Muscle of back (tissue), 11 donors: Measurements from ENCODE around the gene METTL27. TPM values are rescaled to one million over a fixed set of nuclear protein-coding genes. Genes with fewer than 3 reads are reported as not detected.
"Not testable (repeated sequence)": the region's sequence is repeated elsewhere in the genome, so short reads cannot be mapped to it uniquely, and the experiment has no call there.

Source experiments
- DNase-seq, 3 donors: peaks; one replicate each; pipeline versions ENCODE4 v3.0.0 to v3.0.0-alpha.2; 2013
- polyA plus RNA-seq, 10 donors: library from polyadenylated mRNA; unstranded; fragments of 120-200 nt; gene quantifications; one replicate each; pipeline ENCODE4 v1.2.1, GENCODE V29; 2013; ENCODE audit not compliant: insufficient read length in 10 of 10

METTL27 gene
- polyA plus RNA-seq, 10 donors: 0.45 to 1.8 (median 1.2) TPM

GRCh38 chr7:73821597-73822285 is 20.6 kb downstream of the METTL27 start:
- not testable (repeated sequence) for DNase-seq

- no peak for DNase-seq
Measured at GRCh38 chr7:73820013-73820412, 22.3 kb downstream of the METTL27 start.

- no peak for DNase-seq
Measured at GRCh38 chr7:73817121-73817520, 25.2 kb downstream of the METTL27 start.

GRCh38 chr7:73815436-73815835 is 26.9 kb downstream of the METTL27 start:
- DNase-seq: no peak

- DNase-seq: no peak
Measured at GRCh38 chr7:73812996-73813395, 29.3 kb downstream of the METTL27 start.

GRCh38 chr7:73811760-73812168 is 30.6 kb downstream of the METTL27 start:
- DNase-seq: no peak

- no peak for DNase-seq
Measured at GRCh38 chr7:73810998-73811360, 31.3 kb downstream of the METTL27 start.

GRCh38 chr7:73809467-73809951 is 32.8 kb downstream of the METTL27 start:
- DNase-seq: no peak

- DNase-seq: no peak
Measured at GRCh38 chr7:73802459-73802858, 39.9 kb downstream of the METTL27 start.

- DNase-seq: no peak
Measured at GRCh38 chr7:73801577-73801976, 40.7 kb downstream of the METTL27 start.

GRCh38 chr7:73799282-73800141 is 42.8 kb downstream of the METTL27 start:
- DNase-seq: no peak

- not testable (repeated sequence) for DNase-seq
Measured at GRCh38 chr7:73797176-73797575, 45.1 kb downstream of the METTL27 start.

- DNase-seq: not testable (repeated sequence)
Measured at GRCh38 chr7:73796656-73797055, 45.7 kb downstream of the METTL27 start.

GRCh38 chr7:73795188-73795587 is 47.1 kb downstream of the METTL27 start:
- not testable (repeated sequence) for DNase-seq

- DNase-seq: not testable (repeated sequence)
Measured at GRCh38 chr7:73791170-73791690, 51.1 kb downstream of the METTL27 start.

GRCh38 chr7:73789051-73789450 is 53.3 kb downstream of the METTL27 start:
- no peak for DNase-seq

GRCh38 chr7:73787786-73788048 is 54.6 kb downstream of the METTL27 start:
- not testable (repeated sequence) for DNase-seq

- DNase-seq: no peak
Measured at GRCh38 chr7:73786588-73786987, 55.7 kb downstream of the METTL27 start.

Other genes starting within 250 kb of the METTL27 start
- gene MLXIPL, start 218.0 kb downstream of the METTL27 start, polyA plus RNA-seq: 1 to 10 TPM in 2 of 10 donors, under 1 TPM in 7, not detected in 1; 0.13 to 1.3 (median 0.22) TPM
- 1 to 10 TPM; 1.9 to 4.4 (median 2.6) TPM for gene VPS37D, start 174.7 kb downstream of the METTL27 start, polyA plus RNA-seq
- gene DNAJC30, start 159.1 kb downstream of the METTL27 start, polyA plus RNA-seq: 1 to 10 TPM; 5.6 to 7.4 (median 6.6) TPM
- gene BUD23, start 158.9 kb downstream of the METTL27 start, polyA plus RNA-seq: 10 to 100 TPM; 65.5 to 73.3 (median 69.5) TPM
- gene STX1A, start 122.8 kb downstream of the METTL27 start, polyA plus RNA-seq: 10 to 100 TPM in 5 of 10 donors, 1 to 10 TPM in 5; 6.2 to 12.2 (median 9.9) TPM
- 10 to 100 TPM in 8 of 10 donors, 1 to 10 TPM in 2; 8.6 to 14.4 (median 10.9) TPM for gene ABHD11, start 103.7 kb downstream of the METTL27 start, polyA plus RNA-seq
- gene CLDN3, start 72.2 kb downstream of the METTL27 start, polyA plus RNA-seq: under 1 TPM in 6 of 10 donors, not detected in 4; 0.16 to 0.29 (median 0.24) TPM
- gene CLDN4, start 11.5 kb downstream of the METTL27 start, polyA plus RNA-seq: 1 to 10 TPM in 3 of 10 donors, under 1 TPM in 7; 0.22 to 7.9 (median 0.54) TPM
- not detected for gene TMEM270, start 18.6 kb upstream of the METTL27 start, polyA plus RNA-seq
- gene ELN, start 185.7 kb upstream of the METTL27 start, polyA plus RNA-seq: 100 to 1,000 TPM in 6 of 10 donors, 10 to 100 TPM in 4; 91.5 to 239 (median 133) TPM
- gene LIMK1, start 241.3 kb upstream of the METTL27 start, polyA plus RNA-seq: 10 to 100 TPM; 11.4 to 23.6 (median 14.8) TPM